Prostate gland (tissue), 2 donors: Measurements from ENCODE around the gene PLRG1. TPM values are rescaled to one million over a fixed set of nuclear protein-coding genes. Genes with fewer than 3 reads are reported as not detected.
A peak's percentile ranks its signal among the peaks of the same experiment; 100 is the strongest.

Experiments used
- DNase-seq: peaks from one replicate; pipeline ENCODE4 v3.0.0-alpha.2; 2019; ENCODE audit warnings: low spot score
- H3K27ac ChIP-seq, 2 donors: fragments of 200-600 bp; sonication (generic); 2 replicates each; pipeline ENCODE4 v1.5.1; 2017 to 2019
- H3K27me3 ChIP-seq: fragments of 200-600 bp; sonication (generic); replicated peaks from 2 replicates; pipeline ENCODE4 v1.5.1; 2019; ENCODE audit not compliant: insufficient read depth
- H3K36me3 ChIP-seq, 2 donors: fragments of 200-600 bp; sonication (generic); 1 replicate in 1 of 2; 2 replicates in 1 of 2; pipeline versions ENCODE4 v1.5.1 to v1.8.1; 2017 to 2019
- H3K4me1 ChIP-seq: fragments of 200-600 bp; sonication (generic); replicated peaks from 2 replicates; pipeline ENCODE4 v1.5.1; 2019
- H3K4me3 ChIP-seq, 2 donors: fragments of 200-600 bp; sonication (generic); 2 replicates each; pipeline ENCODE4 v1.5.1; 2017 to 2019
- H3K9me3 ChIP-seq: fragments of 200-600 bp; sonication (generic); 2 replicates; pipeline ENCODE4 v1.5.1; 2017
- POLR2A ChIP-seq: fragments of 450-650 bp; IDR thresholded peaks from one replicate; pipeline ENCODE4 v1.6.1; 2016; ENCODE audit warnings: antibody characterized with exemption, mild to moderate bottlenecking
- POLR2AphosphoS5 ChIP-seq: sonication (generic); formaldehyde crosslinking; IDR thresholded peaks from one replicate; pipeline ENCODE4 v1.6.1; 2017; ENCODE audit warnings: antibody characterized with exemption
- WGBS: methylation state at CpG from one replicate; pipeline ENCODE4 v1.1.5; 2018; 5-methylcytosine and 5-hydroxymethylcytosine counted together
- intact Hi-C: fragments of 100-400 bp; cut with DNase I; formaldehyde crosslinking; loops from one replicate; pipeline ENCODE4 v1.14.2; 2022
- total RNA-seq, 2 donors: library from RNA; depleted of rRNA; stranded (reverse); fragments of >200 nt; gene quantifications; one replicate each; pipeline ENCODE4 v1.1.0, GENCODE V29; 2016
- TF ChIP-seq, protein P1 (sequence below), 4 experiments: fragments of 200-600 bp in 2 of 4; fragments of 450-650 bp in 2 of 4; sonication (generic) in 2 of 4; IDR thresholded peaks; 1 replicate in 3 of 4; 2 replicates in 1 of 4; pipeline ENCODE4 v1.5.1; 2016 to 2019; ENCODE audit warnings: antibody characterized with exemption in 4 of 4, mild to moderate bottlenecking in 2 of 4, moderate library complexity in 2 of 4

Gene PLRG1
- total RNA-seq, 2 donors from 2014 or later, result 28.2 to 48.3 TPM

DNA sequence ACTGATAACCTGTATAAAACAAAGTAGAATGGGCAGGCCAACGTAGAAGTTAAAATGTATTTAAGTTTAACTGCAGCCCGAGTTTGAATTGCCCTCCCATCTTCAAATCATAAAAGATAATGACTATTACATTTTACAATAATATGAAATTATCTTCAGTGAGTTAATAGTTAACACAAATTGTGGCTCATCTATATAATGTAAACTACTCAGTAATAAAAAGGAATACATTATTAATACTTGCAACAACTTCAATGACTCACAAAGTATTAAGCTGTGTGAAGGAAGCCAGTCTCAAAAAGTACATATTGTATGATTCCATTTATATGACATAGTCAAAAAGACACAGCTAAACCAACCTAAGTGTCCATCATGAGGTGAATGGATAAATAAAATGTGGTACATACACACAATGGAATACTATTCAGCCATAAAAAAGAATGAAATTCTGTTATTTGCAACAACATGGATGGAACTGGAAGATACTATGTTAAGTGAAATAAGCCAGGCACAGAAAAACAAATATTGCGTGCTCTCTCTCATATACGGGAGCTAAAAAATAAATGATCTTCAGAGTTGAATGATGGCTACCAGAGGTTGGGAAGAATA, 7.8 kb downstream of the PLRG1 start:
- 87% methylated on average over 4 of the region's 4 CpGs for WGBS
- peaks cover 5 to 15% of the 10 kb centered on the region in 2 donors for H3K36me3 ChIP-seq
- no peaks in the 10 kb centered on the region for H3K9me3 ChIP-seq
- TF ChIP-seq, protein P1, sequence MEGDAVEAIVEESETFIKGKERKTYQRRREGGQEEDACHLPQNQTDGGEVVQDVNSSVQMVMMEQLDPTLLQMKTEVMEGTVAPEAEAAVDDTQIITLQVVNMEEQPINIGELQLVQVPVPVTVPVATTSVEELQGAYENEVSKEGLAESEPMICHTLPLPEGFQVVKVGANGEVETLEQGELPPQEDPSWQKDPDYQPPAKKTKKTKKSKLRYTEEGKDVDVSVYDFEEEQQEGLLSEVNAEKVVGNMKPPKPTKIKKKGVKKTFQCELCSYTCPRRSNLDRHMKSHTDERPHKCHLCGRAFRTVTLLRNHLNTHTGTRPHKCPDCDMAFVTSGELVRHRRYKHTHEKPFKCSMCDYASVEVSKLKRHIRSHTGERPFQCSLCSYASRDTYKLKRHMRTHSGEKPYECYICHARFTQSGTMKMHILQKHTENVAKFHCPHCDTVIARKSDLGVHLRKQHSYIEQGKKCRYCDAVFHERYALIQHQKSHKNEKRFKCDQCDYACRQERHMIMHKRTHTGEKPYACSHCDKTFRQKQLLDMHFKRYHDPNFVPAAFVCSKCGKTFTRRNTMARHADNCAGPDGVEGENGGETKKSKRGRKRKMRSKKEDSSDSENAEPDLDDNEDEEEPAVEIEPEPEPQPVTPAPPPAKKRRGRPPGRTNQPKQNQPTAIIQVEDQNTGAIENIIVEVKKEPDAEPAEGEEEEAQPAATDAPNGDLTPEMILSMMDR (IDR thresholded peaks at IDR 0.05), result no peak
- H3K4me1 ChIP-seq, result no peaks in the 10 kb centered on the region
- H3K27me3 ChIP-seq, result no peaks in the 10 kb centered on the region
- no peak overlapping the region for H3K27ac ChIP-seq
- intact Hi-C loops, result no loop called here
- no peak for DNase-seq
- H3K4me3 ChIP-seq, result no peak overlapping the region

DNA sequence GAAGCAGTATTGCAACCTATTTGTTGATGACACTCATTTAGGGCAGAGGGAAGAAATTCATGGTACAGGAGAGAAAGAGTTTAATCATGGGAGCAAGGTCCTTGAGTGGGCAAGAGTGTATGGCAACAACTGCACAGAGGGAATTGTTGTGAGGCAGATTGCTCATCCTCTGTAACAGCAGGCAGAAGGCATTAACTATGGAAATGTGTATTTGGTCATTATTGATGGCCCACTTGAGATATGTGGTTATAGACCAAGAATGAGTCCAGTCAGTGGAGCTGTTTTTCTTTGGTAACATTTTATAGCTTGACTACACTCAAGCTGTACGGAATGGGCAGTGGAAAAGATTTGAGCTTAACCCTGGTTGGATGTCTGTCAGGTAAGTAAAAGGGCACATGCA, 15.9 kb downstream of the PLRG1 start:
- Histone ChIP-seq H3K4me3 (no peak overlapping the region), H3K36me3 (no peaks in the 10 kb centered on the region), H3K4me1 (no peaks in the 10 kb centered on the region), H3K27me3 (no peaks in the 10 kb centered on the region), H3K27ac (no peak overlapping the region), H3K9me3 (no peaks in the 10 kb centered on the region)
- no peak for DNase-seq
- 84% methylated on average over 1 of the region's 1 CpG for WGBS
- TF ChIP-seq, protein P1 (IDR thresholded peaks at IDR 0.05), result no peak
- TF ChIP-seq POLR2AphosphoS5 (no peak), POLR2A (no peak)
- intact Hi-C loops, result no loop called here

DNA sequence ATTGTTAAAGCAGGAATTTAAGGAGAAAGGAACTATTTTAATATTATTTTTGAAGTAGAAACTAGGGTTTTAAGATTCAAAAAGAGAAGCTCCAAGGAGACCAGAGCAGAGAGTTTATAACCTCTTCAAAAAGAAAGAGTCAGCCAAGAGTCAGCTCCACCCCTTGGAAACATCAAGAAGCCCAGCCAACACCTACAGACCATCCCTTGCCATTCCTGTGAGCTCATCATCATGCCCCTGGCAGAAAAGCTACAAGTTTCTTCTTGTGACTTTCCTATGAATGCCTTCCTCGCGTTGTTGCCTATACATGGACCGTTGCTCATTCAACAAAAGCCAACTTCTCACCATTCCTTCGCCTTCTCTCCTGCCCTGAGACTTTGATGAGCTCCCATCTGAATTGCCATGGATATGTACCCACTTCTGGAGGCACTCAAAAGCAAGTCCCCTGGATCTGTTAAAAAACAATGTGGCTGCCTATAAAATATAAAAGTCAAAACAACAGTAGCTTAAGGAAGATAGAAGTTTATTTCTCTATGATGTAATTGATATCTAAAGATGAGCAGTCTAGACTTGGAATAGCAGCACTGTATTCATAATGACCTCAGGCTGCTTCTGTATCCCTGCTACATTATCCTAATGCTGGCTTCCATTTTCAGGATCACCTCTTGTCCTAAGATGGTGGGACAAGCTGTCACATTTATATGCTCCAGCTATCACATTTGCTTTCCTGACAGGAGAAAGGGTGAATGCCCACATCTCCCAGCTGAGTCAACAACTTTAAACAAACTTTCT, 20.3 kb downstream of the PLRG1 start:
- Histone ChIP-seq H3K27ac (no peak overlapping the region), H3K4me1 (no peaks in the 10 kb centered on the region), H3K27me3 (no peaks in the 10 kb centered on the region), H3K4me3 (no peak overlapping the region), H3K9me3 (no peaks in the 10 kb centered on the region), H3K36me3 (no peaks in the 10 kb centered on the region)
- TF ChIP-seq POLR2A (no peak), POLR2AphosphoS5 (no peak)
- TF ChIP-seq, protein P1 (IDR thresholded peaks at IDR 0.05), result no peak
- intact Hi-C loops, result no loop called here
- WGBS, result 42% methylated on average over 4 of the region's 4 CpGs
- DNase-seq, result peak; percentile 11

DNA sequence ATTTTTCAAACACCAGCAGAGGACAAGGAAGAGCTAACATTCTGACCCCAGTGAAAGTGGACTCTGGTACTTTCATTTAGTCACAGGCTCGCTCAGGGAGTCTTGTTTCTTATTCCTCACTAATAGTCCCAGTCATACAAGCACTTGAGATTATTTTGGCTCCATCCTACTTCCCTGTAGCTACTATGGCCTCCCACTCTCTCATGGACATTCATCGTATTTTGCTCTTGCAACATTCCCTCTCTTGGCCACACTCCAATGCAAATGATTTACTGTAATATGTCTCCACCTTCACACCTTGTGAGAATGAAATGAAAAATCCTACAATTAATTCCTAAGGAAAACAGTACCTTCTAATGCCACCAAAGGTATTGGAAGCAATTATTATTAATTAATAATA, 21.3 kb downstream of the PLRG1 start:
- intact Hi-C loops, result no loop called here
- 51% methylated on average over 2 of the region's 2 CpGs for WGBS
- TF ChIP-seq POLR2AphosphoS5 (no peak), POLR2A (no peak)
- TF ChIP-seq, protein P1 (IDR thresholded peaks at IDR 0.05), result no peak
- H3K9me3 ChIP-seq, result no peaks in the 10 kb centered on the region
- no peak for DNase-seq
- no peaks in the 10 kb centered on the region for H3K27me3 ChIP-seq
- no peaks in the 10 kb centered on the region for H3K36me3 ChIP-seq
- H3K4me3 ChIP-seq, result no peak overlapping the region
- no peaks in the 10 kb centered on the region for H3K4me1 ChIP-seq
- no peak overlapping the region for H3K27ac ChIP-seq

DNA sequence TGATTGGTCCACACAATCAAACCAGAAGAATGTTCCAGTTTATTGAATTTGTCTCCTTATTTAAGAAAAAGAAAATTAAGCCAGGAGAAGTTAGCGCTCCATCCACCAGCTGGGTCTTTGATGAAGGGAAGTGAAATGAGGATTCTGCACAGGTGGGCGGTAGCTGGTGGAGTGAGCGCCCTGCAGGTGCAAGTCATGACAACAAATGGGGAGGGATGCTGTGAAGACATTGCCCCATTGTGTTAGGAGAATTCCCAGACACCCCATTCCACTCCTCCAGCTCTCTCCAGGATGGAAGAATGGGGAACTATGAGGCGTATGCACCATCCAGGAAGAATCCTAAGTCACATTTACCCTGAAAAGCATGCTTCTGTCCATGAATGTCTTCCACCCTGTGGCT, 22.9 kb downstream of the PLRG1 start:
- H3K27me3 ChIP-seq, result no peaks in the 10 kb centered on the region
- no peak for DNase-seq
- 73% methylated on average over 4 of the region's 4 CpGs for WGBS

More for the DNA sequence above, 22.9 kb downstream of the PLRG1 start:
- H3K9me3 ChIP-seq, result no peaks in the 10 kb centered on the region
- H3K36me3 ChIP-seq, result no peaks in the 10 kb centered on the region
- TF ChIP-seq, protein P1 (IDR thresholded peaks at IDR 0.05), result no peak
- TF ChIP-seq POLR2A, result no peak
- no peak for TF ChIP-seq POLR2AphosphoS5
- no peak overlapping the region for H3K4me3 ChIP-seq
- H3K27ac ChIP-seq, result no peak overlapping the region
- no peaks in the 10 kb centered on the region for H3K4me1 ChIP-seq
- intact Hi-C loops, result no loop called here
